Neural progenitor cell (in vitro differentiated cells): Measurements from ENCODE around the gene C10orf71. TPM values are rescaled to one million over a fixed set of nuclear protein-coding genes. Genes with fewer than 3 reads are reported as not detected.

Source experiments
- DNase-seq: peaks from one replicate; pipeline ENCODE4 v3.0.0-alpha.2; 2016; ENCODE audit warnings: low spot score
- H2AFZ ChIP-seq: fragments of 200-600 bp; sonication (generic); replicated peaks from 2 replicates; pipeline ENCODE4 v1.6.1; 2016; ENCODE audit warnings: antibody characterized with exemption
- H3F3A ChIP-seq: fragments of 200-600 bp; sonication (generic); 2 replicates; pipeline ENCODE4 v1.6.1; 2016; ENCODE audit warnings: antibody characterized with exemption, low read depth
- H3K27ac ChIP-seq: fragments of 200-600 bp; sonication (generic); 2 replicates; pipeline ENCODE4 v1.5.1; 2016; ENCODE audit warnings: mild to moderate bottlenecking
- H3K27me3 ChIP-seq: fragments of 200-600 bp; sonication (generic); 2 replicates; pipeline ENCODE4 v1.6.1; 2016; ENCODE audit warnings: mild to moderate bottlenecking, moderate library complexity
- H3K36me3 ChIP-seq: fragments of 200-600 bp; sonication (generic); 2 replicates; pipeline ENCODE4 v1.5.1; 2016
- H3K4me1 ChIP-seq: fragments of 200-600 bp; sonication (generic); 2 replicates; pipeline ENCODE4 v1.6.1; 2016; ENCODE audit warnings: mixed run types
- H3K4me2 ChIP-seq: fragments of 200-600 bp; sonication (generic); 2 replicates; pipeline ENCODE4 v1.6.1; 2016
- H3K4me3 ChIP-seq: fragments of 200-600 bp; sonication (generic); 2 replicates; pipeline ENCODE4 v1.5.1; 2016
- H3K79me2 ChIP-seq: fragments of 200-600 bp; sonication (generic); 2 replicates; pipeline ENCODE4 v1.6.1; 2016; ENCODE audit warnings: low read depth
- H3K9ac ChIP-seq: fragments of 200-600 bp; sonication (generic); 2 replicates; pipeline ENCODE4 v1.6.1; 2016
- H3K9me3 ChIP-seq: fragments of 200-600 bp; sonication (generic); 2 replicates; pipeline ENCODE4 v1.5.1; 2016; ENCODE audit warnings: low read depth
- H4K20me1 ChIP-seq: fragments of 200-600 bp; sonication (generic); 2 replicates; pipeline ENCODE4 v1.6.1; 2016; ENCODE audit warnings: low read depth
- H3K27ac Mint-ChIP-seq: 3 replicates; pipeline ENCODE4 v1.8.0; 2021; ENCODE audit warnings: mixed read lengths
- H3K27me3 Mint-ChIP-seq: 2 replicates; pipeline ENCODE4 v1.8.0; 2022; ENCODE audit warnings: low read depth, mild to moderate bottlenecking, inconsistent platforms, moderate library complexity, mixed read lengths; ENCODE audit not compliant: insufficient read depth
- H3K36me3 Mint-ChIP-seq: 3 replicates; pipeline ENCODE4 v1.8.0; 2021; ENCODE audit warnings: mixed read lengths
- H3K4me1 Mint-ChIP-seq: 3 replicates; pipeline ENCODE4 v1.8.0; 2021; ENCODE audit warnings: mixed read lengths
- H3K4me3 Mint-ChIP-seq: 3 replicates; pipeline ENCODE4 v1.8.0; 2021; ENCODE audit warnings: mild to moderate bottlenecking, moderate library complexity, mixed read lengths
- H3K9me3 Mint-ChIP-seq: 3 replicates; pipeline ENCODE4 v1.8.0; 2020; ENCODE audit warnings: mixed read lengths
- EZH2 ChIP-seq: fragments of 200-600 bp; sonication (generic); IDR thresholded peaks from 2 replicates; pipeline ENCODE4 v1.6.1; 2017; ENCODE audit warnings: antibody characterized with exemption, mild to moderate bottlenecking, moderate library complexity
- EZH2phosphoT487 ChIP-seq: fragments of 200-600 bp; sonication (generic); IDR thresholded peaks from 2 replicates; pipeline ENCODE4 v1.6.1; 2017; ENCODE audit warnings: antibody characterized with exemption
- total RNA-seq: library from RNA; depleted of rRNA; stranded (reverse); fragments of >200 nt; gene quantifications from 2 replicates; pipeline ENCODE4 v1.2.3, GENCODE V29; 2015; ENCODE audit warnings: low replicate concordance
- TF ChIP-seq, protein P1 (sequence below): fragments of 200-600 bp; sonication (generic); IDR thresholded peaks from 2 replicates; pipeline ENCODE4 v1.5.1; 2017; ENCODE audit warnings: antibody characterized with exemption, mild to moderate bottlenecking

C10orf71 gene
- total RNA-seq, 1 donor from 2014 or later, result not detected

- H3K27ac Mint-ChIP-seq, result no peak overlapping the region
Measured at GRCh38 chr10:49297818-49298670, 926 bp upstream of the C10orf71 start.

DNA sequence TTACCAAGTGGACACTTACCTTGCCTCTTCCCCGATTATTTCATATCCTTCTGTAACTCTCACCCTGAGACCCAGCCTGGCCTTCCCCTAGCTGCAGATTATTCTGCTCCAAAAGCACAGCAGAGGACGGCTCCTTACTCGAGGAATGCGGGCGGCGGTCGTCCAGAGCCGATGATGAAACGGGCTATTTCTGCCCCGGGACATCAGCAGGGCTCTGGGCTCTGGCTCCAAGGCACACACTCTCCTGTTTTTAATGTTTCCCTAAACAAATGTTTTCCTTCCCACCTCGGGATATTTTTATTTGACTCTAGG, 343 bp upstream of the C10orf71 start:
- Histone ChIP-seq H2AFZ (no peak overlapping the region), H3K4me1 (peaks cover 34% of the 10 kb centered on the region), H3K9ac (no peak overlapping the region), H3K4me3 (no peak overlapping the region), H3K27me3 (peaks cover 11% of the 10 kb centered on the region), H4K20me1 (no peaks in the 10 kb centered on the region), H3K36me3 (no peaks in the 10 kb centered on the region), H3F3A (no peaks in the 10 kb centered on the region), H3K27ac (no peak overlapping the region), H3K4me2 (no peak overlapping the region), H3K79me2 (no peaks in the 10 kb centered on the region), H3K9me3 (no peaks in the 10 kb centered on the region)
- peak; percentile 36 for DNase-seq
- H3K36me3 Mint-ChIP-seq, result no peaks in the 10 kb centered on the region
- H3K4me1 Mint-ChIP-seq, result peaks cover 56% of the 10 kb centered on the region
- H3K27ac Mint-ChIP-seq, result peak overlapping the region; percentile 59
- no peaks in the 10 kb centered on the region for H3K9me3 Mint-ChIP-seq
- no peak overlapping the region for H3K4me3 Mint-ChIP-seq
- H3K27me3 Mint-ChIP-seq, result peaks cover 2% of the 10 kb centered on the region
- TF ChIP-seq, protein P1, sequence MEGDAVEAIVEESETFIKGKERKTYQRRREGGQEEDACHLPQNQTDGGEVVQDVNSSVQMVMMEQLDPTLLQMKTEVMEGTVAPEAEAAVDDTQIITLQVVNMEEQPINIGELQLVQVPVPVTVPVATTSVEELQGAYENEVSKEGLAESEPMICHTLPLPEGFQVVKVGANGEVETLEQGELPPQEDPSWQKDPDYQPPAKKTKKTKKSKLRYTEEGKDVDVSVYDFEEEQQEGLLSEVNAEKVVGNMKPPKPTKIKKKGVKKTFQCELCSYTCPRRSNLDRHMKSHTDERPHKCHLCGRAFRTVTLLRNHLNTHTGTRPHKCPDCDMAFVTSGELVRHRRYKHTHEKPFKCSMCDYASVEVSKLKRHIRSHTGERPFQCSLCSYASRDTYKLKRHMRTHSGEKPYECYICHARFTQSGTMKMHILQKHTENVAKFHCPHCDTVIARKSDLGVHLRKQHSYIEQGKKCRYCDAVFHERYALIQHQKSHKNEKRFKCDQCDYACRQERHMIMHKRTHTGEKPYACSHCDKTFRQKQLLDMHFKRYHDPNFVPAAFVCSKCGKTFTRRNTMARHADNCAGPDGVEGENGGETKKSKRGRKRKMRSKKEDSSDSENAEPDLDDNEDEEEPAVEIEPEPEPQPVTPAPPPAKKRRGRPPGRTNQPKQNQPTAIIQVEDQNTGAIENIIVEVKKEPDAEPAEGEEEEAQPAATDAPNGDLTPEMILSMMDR, result no peak

More at GRCh38 chr10:49297818-49298670, 926 bp upstream of the C10orf71 start:
- H3K4me1 Mint-ChIP-seq, result peaks cover 53% of the 10 kb centered on the region
- Histone ChIP-seq H4K20me1 (no peaks in the 10 kb centered on the region), H2AFZ (no peak overlapping the region), H3K9ac (no peak overlapping the region), H3K4me2 (no peak overlapping the region), H3K27ac (no peak overlapping the region), H3K27me3 (peaks cover 11% of the 10 kb centered on the region), H3K4me3 (no peak overlapping the region), H3K36me3 (no peaks in the 10 kb centered on the region), H3K4me1 (peaks cover 33% of the 10 kb centered on the region), H3K9me3 (no peaks in the 10 kb centered on the region), H3F3A (no peaks in the 10 kb centered on the region), H3K79me2 (no peaks in the 10 kb centered on the region)
- H3K9me3 Mint-ChIP-seq, result no peaks in the 10 kb centered on the region
- peak overlapping the region; percentile 46 for H3K4me3 Mint-ChIP-seq
- peak; percentile 31 for DNase-seq
- no peaks in the 10 kb centered on the region for H3K36me3 Mint-ChIP-seq
- peaks cover 3% of the 10 kb centered on the region for H3K27me3 Mint-ChIP-seq
- TF ChIP-seq EZH2phosphoT487, result no peak

GRCh38 chr10:49299816-49300139, 808 bp downstream of the C10orf71 start:
- H3K27ac Mint-ChIP-seq, result peak overlapping the region; percentile 29
- DNase-seq, result no peak
- H3K36me3 Mint-ChIP-seq, result no peaks in the 10 kb centered on the region
- Histone ChIP-seq H3K9ac (no peak overlapping the region), H3K4me1 (peaks cover 38% of the 10 kb centered on the region), H3K4me3 (no peak overlapping the region), H3F3A (no peaks in the 10 kb centered on the region), H3K79me2 (no peaks in the 10 kb centered on the region), H3K9me3 (no peaks in the 10 kb centered on the region), H4K20me1 (no peaks in the 10 kb centered on the region), H3K4me2 (no peak overlapping the region), H3K27ac (no peak overlapping the region), H3K27me3 (peaks cover 11% of the 10 kb centered on the region), H2AFZ (no peak overlapping the region), H3K36me3 (no peaks in the 10 kb centered on the region)
- H3K4me1 Mint-ChIP-seq, result peaks cover 55% of the 10 kb centered on the region
- peaks cover 5% of the 10 kb centered on the region for H3K27me3 Mint-ChIP-seq
- H3K9me3 Mint-ChIP-seq, result no peaks in the 10 kb centered on the region
- TF ChIP-seq EZH2phosphoT487, result no peak
- TF ChIP-seq, protein P1, result no peak
- no peak for TF ChIP-seq EZH2
- no peak overlapping the region for H3K4me3 Mint-ChIP-seq
